ENCODE results near the gene BCL7A. TPM values are rescaled to one million over a fixed set of nuclear protein-coding genes. Genes with fewer than 3 reads are reported as not detected.

Gene BCL7A
- total and polyA plus RNA-seq, 10 of the 15 experiments (the other 5 are each of a cell fraction or from before 2014, with no cell fraction given), result 0.37 to 17.2 (median 11.7) TPM

DNA sequence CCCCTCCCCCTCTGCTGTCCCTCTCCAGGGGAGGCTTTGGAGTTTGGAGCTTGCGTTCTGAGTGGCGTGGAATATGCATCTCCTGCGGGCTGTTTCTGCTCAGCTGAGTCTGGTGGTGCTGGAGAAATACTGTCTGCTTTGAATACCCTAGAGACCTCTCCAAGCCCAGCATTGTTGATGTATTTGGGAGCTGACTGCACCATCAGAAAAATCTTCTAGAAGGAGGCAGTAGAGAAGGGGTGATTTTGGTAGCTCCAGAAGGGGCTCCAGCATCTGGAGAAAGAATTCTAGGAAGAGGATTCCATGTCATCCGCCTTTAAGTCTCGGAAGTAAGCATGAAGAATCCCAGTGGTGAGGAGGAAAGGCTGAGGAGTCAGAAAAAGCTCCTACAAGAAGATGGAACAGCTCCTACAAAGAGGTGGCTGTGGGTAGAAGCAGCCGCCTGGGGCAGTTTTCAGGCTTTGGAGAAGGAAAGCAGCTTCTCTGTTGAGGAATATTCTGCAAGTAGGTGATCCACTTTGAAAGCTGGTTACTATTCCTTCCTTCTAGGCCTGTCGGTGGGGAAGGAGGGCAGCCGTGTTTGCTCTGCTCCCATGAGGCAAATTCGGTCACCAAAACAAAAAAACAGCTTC lies 66.6 kb downstream of the BCL7A start:
- CTCF ChIA-PET, result interaction anchor here (0.6 to 2.2 kb wide), 7 partner anchors 8 to 324 kb away, joined by 3 to 10 read pairs (median 6); partner anchors contain the start of gene MLXIP
- DNase-seq (ENCODE audit: low read depth, low spot score), result no peak
- H3K27me3 ChIP-seq (replicated peaks in 1 of 2; ENCODE audit: control insufficient read depth in 2 of 2, insufficient read depth in 2 of 2, low read length in 1 of 2), result no peaks in the 10 kb centered on the region
- H3K4me3 ChIP-seq, result no peak overlapping the region
- no TSS peak for BruUV-seq (replicated peaks)
- H3K27ac ChIP-seq (ENCODE audit: control insufficient read depth, insufficient read depth), result no peak overlapping the region
- no peaks in the 10 kb centered on the region for H4K20me1 ChIP-seq (ENCODE audit: control insufficient read depth, insufficient read depth)
- H2AFZ ChIP-seq (ENCODE audit: control insufficient read depth, low read depth, low read length), result no peak overlapping the region
- SMC1A ChIA-PET (ENCODE audit: uncharacterized antibody, unreplicated experiment), result interaction anchor here (0.7 to 1.9 kb wide), 6 partner anchors 10 to 34 kb away, joined by 3 to 7 read pairs (median 4); partner anchors contain the start of gene MLXIP
- TF ChIP-seq TAF1 (IDR thresholded peaks at IDR 0.05; ENCODE audit: borderline replicate concordance, low read depth, low read length), result no peak
- TF ChIP-seq, protein P1, sequence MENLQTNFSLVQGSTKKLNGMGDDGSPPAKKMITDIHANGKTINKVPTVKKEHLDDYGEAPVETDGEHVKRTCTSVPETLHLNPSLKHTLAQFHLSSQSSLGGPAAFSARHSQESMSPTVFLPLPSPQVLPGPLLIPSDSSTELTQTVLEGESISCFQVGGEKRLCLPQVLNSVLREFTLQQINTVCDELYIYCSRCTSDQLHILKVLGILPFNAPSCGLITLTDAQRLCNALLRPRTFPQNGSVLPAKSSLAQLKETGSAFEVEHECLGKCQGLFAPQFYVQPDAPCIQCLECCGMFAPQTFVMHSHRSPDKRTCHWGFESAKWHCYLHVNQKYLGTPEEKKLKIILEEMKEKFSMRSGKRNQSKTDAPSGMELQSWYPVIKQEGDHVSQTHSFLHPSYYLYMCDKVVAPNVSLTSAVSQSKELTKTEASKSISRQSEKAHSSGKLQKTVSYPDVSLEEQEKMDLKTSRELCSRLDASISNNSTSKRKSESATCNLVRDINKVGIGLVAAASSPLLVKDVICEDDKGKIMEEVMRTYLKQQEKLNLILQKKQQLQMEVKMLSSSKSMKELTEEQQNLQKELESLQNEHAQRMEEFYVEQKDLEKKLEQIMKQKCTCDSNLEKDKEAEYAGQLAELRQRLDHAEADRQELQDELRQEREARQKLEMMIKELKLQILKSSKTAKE (IDR thresholded peaks at IDR 0.05; ENCODE audit: low read depth, poor library complexity, severe bottlenecking), result no peak
- TF ChIP-seq, protein P2, sequence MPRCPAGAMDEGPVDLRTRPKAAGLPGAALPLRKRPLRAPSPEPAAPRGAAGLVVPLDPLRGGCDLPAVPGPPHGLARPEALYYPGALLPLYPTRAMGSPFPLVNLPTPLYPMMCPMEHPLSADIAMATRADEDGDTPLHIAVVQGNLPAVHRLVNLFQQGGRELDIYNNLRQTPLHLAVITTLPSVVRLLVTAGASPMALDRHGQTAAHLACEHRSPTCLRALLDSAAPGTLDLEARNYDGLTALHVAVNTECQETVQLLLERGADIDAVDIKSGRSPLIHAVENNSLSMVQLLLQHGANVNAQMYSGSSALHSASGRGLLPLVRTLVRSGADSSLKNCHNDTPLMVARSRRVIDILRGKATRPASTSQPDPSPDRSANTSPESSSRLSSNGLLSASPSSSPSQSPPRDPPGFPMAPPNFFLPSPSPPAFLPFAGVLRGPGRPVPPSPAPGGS (IDR thresholded peaks at IDR 0.05; ENCODE audit: borderline replicate concordance, insufficient read depth, low read depth, low read length, poor library complexity, severe bottlenecking), result no peak
- TF ChIP-seq, protein P3, sequence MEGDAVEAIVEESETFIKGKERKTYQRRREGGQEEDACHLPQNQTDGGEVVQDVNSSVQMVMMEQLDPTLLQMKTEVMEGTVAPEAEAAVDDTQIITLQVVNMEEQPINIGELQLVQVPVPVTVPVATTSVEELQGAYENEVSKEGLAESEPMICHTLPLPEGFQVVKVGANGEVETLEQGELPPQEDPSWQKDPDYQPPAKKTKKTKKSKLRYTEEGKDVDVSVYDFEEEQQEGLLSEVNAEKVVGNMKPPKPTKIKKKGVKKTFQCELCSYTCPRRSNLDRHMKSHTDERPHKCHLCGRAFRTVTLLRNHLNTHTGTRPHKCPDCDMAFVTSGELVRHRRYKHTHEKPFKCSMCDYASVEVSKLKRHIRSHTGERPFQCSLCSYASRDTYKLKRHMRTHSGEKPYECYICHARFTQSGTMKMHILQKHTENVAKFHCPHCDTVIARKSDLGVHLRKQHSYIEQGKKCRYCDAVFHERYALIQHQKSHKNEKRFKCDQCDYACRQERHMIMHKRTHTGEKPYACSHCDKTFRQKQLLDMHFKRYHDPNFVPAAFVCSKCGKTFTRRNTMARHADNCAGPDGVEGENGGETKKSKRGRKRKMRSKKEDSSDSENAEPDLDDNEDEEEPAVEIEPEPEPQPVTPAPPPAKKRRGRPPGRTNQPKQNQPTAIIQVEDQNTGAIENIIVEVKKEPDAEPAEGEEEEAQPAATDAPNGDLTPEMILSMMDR (IDR thresholded peaks at IDR 0.05 in 2 of 3, conservative IDR thresholded peaks at IDR 0.05 in 1 of 3; ENCODE audit: control insufficient read depth in 2 of 3, extremely low read depth in 1 of 3, insufficient read depth in 1 of 3, low read depth in 3 of 3, low read length in 3 of 3), result no peak
- TF ChIP-seq NFXL1 (IDR thresholded peaks at IDR 0.05; ENCODE audit: borderline replicate concordance), result no peak
- TF ChIP-seq, protein P4, sequence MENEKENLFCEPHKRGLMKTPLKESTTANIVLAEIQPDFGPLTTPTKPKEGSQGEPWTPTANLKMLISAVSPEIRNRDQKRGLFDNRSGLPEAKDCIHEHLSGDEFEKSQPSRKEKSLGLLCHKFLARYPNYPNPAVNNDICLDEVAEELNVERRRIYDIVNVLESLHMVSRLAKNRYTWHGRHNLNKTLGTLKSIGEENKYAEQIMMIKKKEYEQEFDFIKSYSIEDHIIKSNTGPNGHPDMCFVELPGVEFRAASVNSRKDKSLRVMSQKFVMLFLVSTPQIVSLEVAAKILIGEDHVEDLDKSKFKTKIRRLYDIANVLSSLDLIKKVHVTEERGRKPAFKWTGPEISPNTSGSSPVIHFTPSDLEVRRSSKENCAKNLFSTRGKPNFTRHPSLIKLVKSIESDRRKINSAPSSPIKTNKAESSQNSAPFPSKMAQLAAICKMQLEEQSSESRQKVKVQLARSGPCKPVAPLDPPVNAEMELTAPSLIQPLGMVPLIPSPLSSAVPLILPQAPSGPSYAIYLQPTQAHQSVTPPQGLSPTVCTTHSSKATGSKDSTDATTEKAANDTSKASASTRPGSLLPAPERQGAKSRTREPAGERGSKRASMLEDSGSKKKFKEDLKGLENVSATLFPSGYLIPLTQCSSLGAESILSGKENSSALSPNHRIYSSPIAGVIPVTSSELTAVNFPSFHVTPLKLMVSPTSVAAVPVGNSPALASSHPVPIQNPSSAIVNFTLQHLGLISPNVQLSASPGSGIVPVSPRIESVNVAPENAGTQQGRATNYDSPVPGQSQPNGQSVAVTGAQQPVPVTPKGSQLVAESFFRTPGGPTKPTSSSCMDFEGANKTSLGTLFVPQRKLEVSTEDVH (IDR thresholded peaks at IDR 0.05; ENCODE audit: low read depth, partially characterized antibody), result no peak
- TF ChIP-seq FOXK2 (IDR thresholded peaks at IDR 0.05), result no peak
- no peak for TF ChIP-seq MXI1 (IDR thresholded peaks at IDR 0.05; ENCODE audit: low read depth, low read length)
- TF ChIP-seq NR2C2 (IDR thresholded peaks at IDR 0.05; ENCODE audit: borderline replicate concordance, control insufficient read depth, insufficient read length, low read depth), result no peak
- TF ChIP-seq MTA2 (IDR thresholded peaks at IDR 0.05; ENCODE audit: low read depth), result no peak
- peaks cover 4% of the 10 kb centered on the region for H3K4me1 ChIP-seq (ENCODE audit: control insufficient read depth, insufficient read depth, low read length)
- H3K4me2 ChIP-seq (ENCODE audit: control insufficient read depth, insufficient read depth), result no peak overlapping the region
- in situ Hi-C loops (cut with MboI) (no loop called here), intact Hi-C loops (cut with micrococcal nuclease; ENCODE audit: unreplicated experiment) (no loop called here)
- H3K79me2 ChIP-seq (ENCODE audit: control insufficient read depth, insufficient read depth, low read length), result no peaks in the 10 kb centered on the region
- no peaks in the 10 kb centered on the region for H3K9me3 ChIP-seq (replicated peaks; ENCODE audit: control insufficient read depth, insufficient read depth, low read length)
- peaks cover 0 to 1% of the 10 kb centered on the region in 2 experiments; a peak in 2 of 4 replicates for H3K36me3 ChIP-seq (ENCODE audit: control insufficient read depth in 2 of 2, insufficient read depth in 2 of 2, low read length in 1 of 2)
- ATAC-seq, result no peak
- FAIRE-seq, result no peak
- 77% methylated on average over 9 of the region's 9 CpGs for WGBS (ENCODE audit: insufficient coverage, insufficient replicate concordance, low lambda C conversion rate, missing lambda C conversion rate)
- no peak overlapping the region for H3K9ac ChIP-seq (ENCODE audit: control insufficient read depth, insufficient read depth, low read length)
- POLR2A ChIA-PET, result interaction anchor here (0.6 to 2.2 kb wide), 5 partner anchors 8 to 395 kb away, joined by 3 to 8 read pairs (median 4); no protein-coding TSS in a partner anchor
- RAD21 ChIA-PET (ENCODE audit: unreplicated experiment), result interaction anchor here (0.6 to 1.2 kb wide), 2 partner anchors 8 to 10 kb away, joined by 4 read pairs; no protein-coding TSS in a partner anchor

All from GM12878 (cell line).